Ecto neural progenitor cell (in vitro differentiated cells): ENCODE measurements around the gene SH3RF3.

Source experiments
- DNase-seq: peaks from one replicate; pipeline ENCODE4 v3.0.0-alpha.2; 2018; ENCODE audit warnings: low spot score

Gene SH3RF3

DNA sequence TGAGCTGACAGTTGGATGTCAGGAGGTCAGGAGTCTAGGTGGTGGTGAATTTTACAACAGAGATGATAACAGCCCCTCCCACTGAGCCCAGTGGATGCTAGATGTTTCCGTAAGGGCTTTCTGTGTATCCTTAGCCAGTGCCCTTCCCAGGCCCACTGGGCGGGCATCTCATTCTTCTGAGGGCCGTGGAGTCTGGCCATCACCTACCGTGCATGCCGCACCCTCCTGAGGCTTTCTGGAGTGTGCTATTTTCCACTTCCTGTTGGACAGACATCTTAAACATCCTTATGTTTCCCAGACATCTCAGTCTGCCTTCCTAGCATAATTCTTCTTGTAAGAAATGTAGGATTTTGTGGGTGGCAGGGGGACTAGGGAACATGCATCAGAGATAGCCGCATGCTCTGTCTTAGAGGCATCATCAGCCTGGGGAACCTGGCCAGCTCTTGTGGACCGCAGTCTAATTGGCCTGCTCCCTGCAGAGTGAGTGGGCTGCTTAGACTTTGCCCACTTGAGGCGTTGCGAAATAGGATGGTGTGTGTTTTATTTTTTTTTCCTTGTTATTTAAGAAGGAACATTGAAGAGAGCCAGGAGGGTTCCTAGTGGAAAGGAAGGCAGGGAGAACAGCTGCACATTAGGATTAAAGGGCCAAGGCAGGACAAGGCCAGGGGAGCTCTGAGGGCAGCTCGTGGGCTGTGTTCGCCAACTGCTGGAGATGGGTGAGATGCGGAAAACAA is 135.8 kb downstream of the SH3RF3 start:
- DNase-seq, result no peak

GRCh38 chr2:109265369-109265768 is 136.4 kb downstream of the SH3RF3 start:
- no peak for DNase-seq

DNA sequence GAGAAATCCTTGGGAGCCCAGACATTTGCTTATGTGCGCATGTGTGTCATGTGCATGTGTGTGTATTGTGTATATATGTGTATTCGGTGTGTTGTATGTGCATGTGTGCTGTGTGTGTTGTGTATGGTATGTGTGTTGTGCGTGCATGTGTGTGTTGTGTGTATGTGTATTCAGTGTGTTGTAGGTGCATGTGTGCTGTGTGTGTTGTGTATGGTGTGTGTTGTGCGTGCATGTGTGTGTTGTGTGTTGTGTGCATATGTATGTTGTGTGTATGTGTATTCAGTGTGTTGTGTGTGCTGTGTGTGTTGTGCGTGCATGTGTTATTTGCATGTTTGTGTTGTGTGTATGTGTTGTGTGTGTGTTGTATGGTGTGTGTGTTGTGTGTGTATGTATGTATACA is 136.9 kb downstream of the SH3RF3 start:
- no peak for DNase-seq

GRCh38 chr2:109266496-109266895 is 137.5 kb downstream of the SH3RF3 start:
- no peak for DNase-seq

GRCh38 chr2:109266998-109267854 is 138.2 kb downstream of the SH3RF3 start:
- no peak for DNase-seq

- no peak for DNase-seq
Measured at GRCh38 chr2:109268916-109269315, 139.9 kb downstream of the SH3RF3 start.

DNA sequence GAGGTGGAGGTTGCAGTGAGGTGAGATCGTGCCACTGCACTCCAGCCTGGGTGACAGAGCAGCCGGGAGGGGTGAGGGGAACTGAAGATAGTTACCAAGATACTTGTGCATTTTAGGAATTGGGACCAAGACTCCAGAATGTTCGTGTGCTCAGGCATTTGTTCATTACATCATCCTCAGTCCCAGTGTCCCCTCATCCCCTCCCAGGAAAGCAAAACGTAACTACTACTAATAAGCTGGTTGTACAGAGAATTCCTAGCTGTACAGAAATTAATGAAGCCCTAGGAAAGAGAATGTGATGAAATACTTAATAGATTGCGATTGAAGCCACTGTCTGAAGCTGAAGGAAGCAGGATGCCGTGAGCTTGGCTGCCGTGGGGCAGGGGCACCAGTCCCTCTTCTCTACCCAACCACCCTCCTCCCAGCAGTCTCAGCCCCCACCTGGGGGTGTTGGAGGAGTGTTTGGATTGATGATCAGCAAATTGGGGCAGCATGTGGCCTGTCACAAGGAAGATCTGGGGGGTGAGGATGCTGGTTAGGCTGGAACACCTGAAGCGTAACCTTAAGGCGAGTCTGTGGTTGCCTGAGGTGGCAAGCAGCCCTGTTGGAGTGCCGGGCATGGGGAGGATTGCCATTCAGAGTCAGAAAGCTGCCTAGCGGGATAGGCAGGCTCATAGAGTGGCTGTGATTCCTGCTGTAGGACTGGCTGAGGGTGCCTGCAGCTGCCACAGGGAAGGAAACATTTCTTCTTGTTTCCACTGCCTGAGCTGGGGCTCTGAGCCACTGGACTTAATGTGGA is 140.9 kb downstream of the SH3RF3 start:
- DNase-seq, result no peak

DNA sequence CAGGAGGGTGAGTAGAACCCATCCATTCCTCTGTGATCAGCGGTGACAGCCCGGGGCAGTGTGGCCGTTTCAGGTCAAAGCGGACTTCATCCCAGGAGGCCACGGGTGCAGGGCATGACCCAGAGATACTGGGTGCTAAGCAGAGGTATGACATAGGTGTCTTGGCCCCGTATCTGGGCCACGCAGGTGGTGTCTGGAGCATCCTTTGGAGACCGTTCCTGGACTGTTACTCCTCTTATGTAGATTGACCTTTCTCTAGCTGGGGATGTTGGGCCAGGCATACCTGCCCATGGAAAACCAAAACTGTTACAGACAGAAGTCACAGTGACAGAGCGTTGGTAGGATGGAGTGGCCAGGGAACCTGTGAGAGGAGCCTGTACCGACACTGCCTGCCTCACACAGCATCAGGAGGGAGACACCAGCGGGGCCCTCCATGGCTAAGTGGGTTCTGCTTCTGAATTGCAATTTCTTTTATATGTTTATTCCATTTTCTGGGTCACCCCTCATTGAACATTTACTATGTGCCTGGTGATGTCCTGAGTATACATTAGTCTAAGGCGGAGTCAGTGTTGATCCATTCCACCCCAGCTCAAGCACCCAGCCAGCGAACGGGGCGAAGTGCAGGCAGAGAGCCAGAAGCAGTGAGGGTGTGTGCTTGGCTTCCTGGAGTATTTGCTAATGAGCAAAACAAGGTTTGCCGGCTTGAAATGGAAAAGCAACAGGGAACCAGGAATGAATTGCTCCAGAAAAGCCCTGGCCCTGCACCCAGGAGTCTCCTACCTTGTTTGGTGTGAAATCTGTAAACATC is 141.7 kb downstream of the SH3RF3 start:
- DNase-seq, result no peak

DNA sequence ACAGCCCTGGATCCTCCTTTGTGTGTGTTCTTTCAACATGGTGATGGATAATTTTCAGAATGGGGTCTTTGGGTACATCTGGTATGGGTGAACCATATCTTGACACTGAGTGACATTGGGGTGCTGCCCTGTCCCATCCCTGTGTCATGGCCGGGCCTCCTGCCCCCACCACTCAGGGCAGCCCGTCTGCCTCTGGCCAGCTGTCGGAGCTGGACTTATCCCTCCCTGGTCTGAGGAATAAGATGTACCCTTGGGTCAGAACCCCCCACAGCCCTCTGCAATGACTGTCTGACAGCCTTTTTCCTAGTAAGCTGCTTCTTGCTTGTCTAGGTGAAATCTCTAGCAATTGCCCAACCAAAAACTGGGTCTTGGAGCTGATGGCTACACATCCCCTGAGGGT is 142.9 kb downstream of the SH3RF3 start:
- no peak for DNase-seq

DNA sequence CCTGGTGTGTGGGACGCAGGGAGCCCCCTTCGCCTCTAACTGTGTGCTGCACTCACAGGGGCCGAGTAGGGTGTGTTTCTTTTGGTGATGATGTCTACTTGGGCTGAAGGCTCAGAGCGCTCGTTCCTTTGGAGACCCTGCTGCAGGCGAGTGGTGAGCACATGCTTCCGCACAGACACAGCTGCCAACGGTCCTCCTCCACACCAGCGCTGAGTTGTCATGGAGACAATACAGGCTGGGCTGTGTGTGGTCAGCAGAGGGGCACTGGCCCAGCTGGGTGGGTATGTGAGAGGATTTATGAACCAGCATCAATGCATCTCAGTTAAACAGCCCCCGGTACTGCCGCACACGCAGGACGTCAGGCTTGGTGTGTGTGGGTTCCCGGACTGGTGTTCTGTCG is 143.5 kb downstream of the SH3RF3 start:
- DNase-seq, result no peak

DNA sequence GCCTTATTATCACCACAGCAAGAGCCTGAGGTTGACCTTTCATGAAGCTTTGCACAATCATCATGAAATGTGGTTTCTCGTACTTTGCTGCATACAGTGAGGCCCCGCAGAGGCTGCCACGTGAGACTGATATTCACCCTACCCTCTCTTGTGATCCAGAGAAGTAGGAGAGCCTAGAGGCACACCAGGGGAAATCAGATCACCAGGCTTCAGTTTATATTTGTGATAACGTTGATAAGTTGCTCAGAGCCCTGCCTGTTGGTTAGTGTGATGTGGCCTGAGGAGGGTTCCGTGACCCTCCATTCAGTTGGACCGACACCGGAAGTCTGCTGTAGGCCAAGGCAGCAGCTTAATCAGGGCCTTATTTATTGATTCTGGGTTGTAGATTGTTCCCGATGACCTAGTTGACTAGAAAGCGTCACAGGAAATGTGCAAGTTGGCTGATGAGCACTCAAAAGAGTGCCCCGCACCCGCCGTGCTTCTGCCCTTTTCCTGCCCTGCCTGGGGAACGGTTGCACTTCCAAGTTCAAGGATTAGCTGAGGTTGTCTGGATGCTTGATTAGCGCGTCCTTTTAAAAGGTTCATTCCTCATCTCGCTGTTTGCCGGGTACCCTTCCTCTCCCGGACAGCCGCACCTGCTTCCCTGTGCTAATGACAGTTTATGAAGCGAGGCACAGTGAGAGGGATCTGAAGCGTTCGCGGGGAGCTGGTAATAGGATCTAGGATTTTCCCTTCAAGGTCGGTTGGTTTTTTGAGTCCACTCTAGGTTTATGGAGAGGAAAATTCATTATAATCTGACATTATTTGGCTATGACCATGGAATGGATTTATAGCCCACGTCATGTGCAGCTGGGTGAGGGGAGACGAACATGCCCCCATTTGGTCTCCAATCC is 146.4 kb downstream of the SH3RF3 start:
- no peak for DNase-seq

DNA sequence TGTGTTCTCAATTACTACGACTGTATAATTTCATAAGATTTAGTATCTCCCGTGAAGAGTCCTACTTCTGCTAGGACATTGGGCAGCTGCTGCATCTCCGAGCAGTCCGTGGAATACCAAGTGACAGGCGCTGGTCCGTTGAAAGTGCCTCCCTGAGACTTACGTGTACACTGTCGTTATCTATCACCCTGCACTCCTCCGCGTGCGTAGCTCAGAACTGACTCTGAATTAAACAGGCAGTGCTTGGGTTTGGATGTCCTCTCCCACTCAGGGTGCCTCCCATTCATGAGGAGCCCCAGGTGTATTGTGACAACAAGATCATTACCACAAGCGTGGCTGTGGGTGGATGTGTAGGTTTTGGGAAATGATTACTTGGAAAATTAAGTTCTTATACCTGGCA is 148.4 kb downstream of the SH3RF3 start:
- no peak for DNase-seq

GRCh38 chr2:109279243-109279860 is 150.3 kb downstream of the SH3RF3 start:
- DNase-seq, result no peak

GRCh38 chr2:109280804-109281203 is 151.8 kb downstream of the SH3RF3 start:
- no peak for DNase-seq

- DNase-seq, result no peak
Measured at GRCh38 chr2:109282360-109282759, 153.4 kb downstream of the SH3RF3 start.

GRCh38 chr2:109282865-109283264 is 153.9 kb downstream of the SH3RF3 start:
- no peak for DNase-seq

DNA sequence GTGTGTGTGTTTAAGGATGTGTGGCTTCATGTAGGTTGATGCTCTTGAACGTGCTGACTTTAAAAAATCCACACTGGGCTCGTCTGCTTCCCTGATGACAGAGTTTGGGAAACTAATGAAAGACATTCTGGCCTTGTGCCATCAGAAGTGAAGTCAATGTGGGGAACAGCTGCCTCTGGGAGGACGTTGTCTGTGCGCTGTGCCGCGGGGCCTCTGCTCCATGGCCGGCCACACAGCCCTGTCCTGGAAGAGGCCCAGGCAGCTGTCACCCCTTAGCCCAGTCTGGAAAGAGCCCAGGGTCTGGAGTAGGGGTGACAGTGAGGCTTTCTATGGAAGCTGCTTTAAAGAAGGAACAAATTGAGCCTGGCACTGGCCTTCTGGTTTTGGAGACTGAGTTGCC is 155.8 kb downstream of the SH3RF3 start:
- DNase-seq, result no peak

DNA sequence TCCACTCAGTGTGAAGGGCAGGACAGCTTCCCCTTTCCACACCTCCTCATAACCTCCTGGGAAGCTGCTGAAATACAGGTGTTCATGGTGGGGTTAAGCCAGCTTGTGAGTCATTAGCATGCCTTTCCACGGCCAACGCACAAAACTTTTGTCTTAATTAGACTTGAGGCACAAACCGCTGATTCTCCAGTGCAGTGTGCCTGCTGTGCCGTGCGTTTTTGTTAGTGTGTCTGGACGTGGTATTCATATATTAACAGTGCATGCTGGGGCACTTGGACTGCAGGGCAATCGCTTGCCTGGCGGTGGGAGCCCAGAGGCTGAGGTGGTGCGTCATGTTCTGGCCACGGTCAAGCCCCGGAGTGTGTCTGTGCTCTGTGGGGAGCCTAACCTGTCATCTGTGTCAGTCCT is 156.2 kb downstream of the SH3RF3 start:
- DNase-seq, result no peak

DNA sequence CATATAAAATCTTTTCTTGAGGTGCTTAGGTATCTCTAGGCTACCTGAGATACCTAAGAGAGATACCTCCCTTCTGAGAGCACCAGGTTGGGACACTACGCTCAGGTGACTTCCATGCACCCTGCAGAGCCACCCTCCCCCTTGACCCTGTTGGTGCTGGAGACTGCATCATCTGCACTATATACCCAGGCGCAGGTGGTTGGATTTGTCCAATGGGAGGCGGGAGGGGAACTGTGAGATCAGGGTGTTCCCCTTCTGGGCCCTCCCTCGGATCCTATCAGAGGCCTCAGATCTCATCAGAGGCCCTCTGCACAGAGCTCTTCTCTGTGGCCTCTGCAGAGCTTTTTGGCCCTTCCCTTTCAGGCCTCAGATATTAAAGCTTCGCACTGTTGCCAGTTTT is 158.4 kb downstream of the SH3RF3 start:
- DNase-seq, result no peak

- DNase-seq, result no peak
Measured at GRCh38 chr2:109287838-109288237, 158.8 kb downstream of the SH3RF3 start.
